PC-9 (cell line): ENCODE results near the gene MICAL3. TPM values are rescaled to one million over a fixed set of nuclear protein-coding genes. Genes with fewer than 3 reads are reported as not detected.
"Not testable (repeated sequence)": the region's sequence is repeated elsewhere in the genome, so short reads cannot be mapped to it uniquely, and the experiment has no call there.

Experiments
- Bru-seq: library from RNA; stranded (reverse); fragments of 400-500 nt; gene quantifications from one replicate; lab custom pipeline; 2021; lab: Mats Ljungman, UMichigan
- BruChase-seq, 2 experiments: library from RNA; stranded (reverse); fragments of 400-500 nt; gene quantifications; one replicate each; lab custom pipeline; 2021; lab: Mats Ljungman, UMichigan
- BruUV-seq: library from RNA; stranded (reverse); fragments of 400-500 nt; replicated peaks from 2 replicates; lab custom pipeline; 2021; lab: Mats Ljungman, UMichigan
- CTCF ChIA-PET: fragments of 300-600 bp; sonication (Branson Sonifier 250); formaldehyde crosslinking; loops from one replicate; lab custom pipeline; 2022; ENCODE audit warnings: antibody characterized with exemption; lab: Charles Lee
- POLR2A ChIA-PET: fragments of 300-600 bp; sonication (Branson Sonifier 250); formaldehyde crosslinking; loops from one replicate; lab custom pipeline; 2022; ENCODE audit warnings: antibody characterized with exemption; ENCODE audit not compliant: unreplicated experiment; lab: Charles Lee
- DNase-seq, 2 experiments: peaks; one replicate each; pipeline versions ENCODE4 v3.0.0 to v3.0.0-alpha.2; 2015 to 2022; ENCODE audit warnings: mixed read lengths in 1 of 2
- H2AFZ ChIP-seq: fragments of 200-600 bp; sonication (generic); 2 replicates; pipeline ENCODE4 v1.8.1; 2017; ENCODE audit warnings: antibody characterized with exemption
- H3F3A ChIP-seq: fragments of 200-600 bp; sonication (generic); 2 replicates; pipeline ENCODE4 v1.8.1; 2017; ENCODE audit warnings: antibody characterized with exemption, mild to moderate bottlenecking, low read depth; ENCODE audit not compliant: insufficient read depth
- H3K27ac ChIP-seq: fragments of 200-600 bp; sonication (generic); 2 replicates; pipeline ENCODE4 v1.6.1; 2016; ENCODE audit warnings: mixed run types
- H3K27me3 ChIP-seq: fragments of 200-600 bp; sonication (generic); 2 replicates; pipeline ENCODE4 v1.6.1; 2016; ENCODE audit warnings: low read depth, mixed run types; ENCODE audit not compliant: insufficient read depth
- H3K36me3 ChIP-seq: fragments of 200-600 bp; sonication (generic); 2 replicates; pipeline ENCODE4 v1.6.1; 2016; ENCODE audit warnings: low read depth, mixed run types
- H3K4me1 ChIP-seq: fragments of 200-600 bp; sonication (generic); replicated peaks from 2 replicates; pipeline ENCODE4 v1.6.1; 2016; ENCODE audit warnings: mixed run types; ENCODE audit not compliant: insufficient read depth
- H3K4me2 ChIP-seq: fragments of 200-600 bp; sonication (generic); 2 replicates; pipeline ENCODE4 v1.6.1; 2017; ENCODE audit warnings: mixed run types
- H3K4me3 ChIP-seq: fragments of 200-600 bp; sonication (generic); 2 replicates; pipeline ENCODE4 v1.6.1; 2016; ENCODE audit warnings: mixed run types
- H3K79me2 ChIP-seq: fragments of 200-600 bp; sonication (generic); 2 replicates; pipeline ENCODE4 v1.6.1; 2017; ENCODE audit warnings: low read depth, mixed run types
- H3K9me2 ChIP-seq: fragments of 200-600 bp; sonication (generic); 2 replicates; pipeline ENCODE4 v1.8.1; 2017; ENCODE audit warnings: mild to moderate bottlenecking; ENCODE audit not compliant: insufficient read depth
- H3K9me3 ChIP-seq: fragments of 200-600 bp; sonication (generic); 2 replicates; pipeline ENCODE4 v1.8.1; 2016; ENCODE audit warnings: low read depth; ENCODE audit not compliant: insufficient read depth
- H4K20me1 ChIP-seq: fragments of 200-600 bp; sonication (generic); 2 replicates; pipeline ENCODE4 v1.8.1; 2017; ENCODE audit not compliant: insufficient read depth
- EZH2 ChIP-seq: fragments of 200-600 bp; sonication (generic); IDR thresholded peaks from 2 replicates; pipeline ENCODE4 v1.8.0; 2017; ENCODE audit warnings: antibody characterized with exemption, low read depth
- intact Hi-C: fragments of 100-400 bp; cut with micrococcal nuclease; formaldehyde crosslinking; loops from one replicate; pipeline ENCODE4 v1.10.0; 2022; ENCODE audit not compliant: unreplicated experiment
- long read RNA-seq: library from polyadenylated mRNA; stranded (forward); transcript quantifications from one replicate; pipeline ENCODE4 v2.0.0, GENCODE V29; 2022
- total RNA-seq: library from RNA; stranded (reverse); gene quantifications from 2 replicates; pipeline ENCODE4 v1.2.3, GENCODE V29; 2021
- TF ChIP-seq, protein P1 (sequence below): fragments of 200-600 bp; sonication (generic); conservative IDR thresholded peaks from 2 replicates; pipeline ENCODE4 v1.6.1; 2017; ENCODE audit warnings: mixed run types, antibody characterized with exemption, mild to moderate bottlenecking, moderate library complexity

The MICAL3 gene, protein sequence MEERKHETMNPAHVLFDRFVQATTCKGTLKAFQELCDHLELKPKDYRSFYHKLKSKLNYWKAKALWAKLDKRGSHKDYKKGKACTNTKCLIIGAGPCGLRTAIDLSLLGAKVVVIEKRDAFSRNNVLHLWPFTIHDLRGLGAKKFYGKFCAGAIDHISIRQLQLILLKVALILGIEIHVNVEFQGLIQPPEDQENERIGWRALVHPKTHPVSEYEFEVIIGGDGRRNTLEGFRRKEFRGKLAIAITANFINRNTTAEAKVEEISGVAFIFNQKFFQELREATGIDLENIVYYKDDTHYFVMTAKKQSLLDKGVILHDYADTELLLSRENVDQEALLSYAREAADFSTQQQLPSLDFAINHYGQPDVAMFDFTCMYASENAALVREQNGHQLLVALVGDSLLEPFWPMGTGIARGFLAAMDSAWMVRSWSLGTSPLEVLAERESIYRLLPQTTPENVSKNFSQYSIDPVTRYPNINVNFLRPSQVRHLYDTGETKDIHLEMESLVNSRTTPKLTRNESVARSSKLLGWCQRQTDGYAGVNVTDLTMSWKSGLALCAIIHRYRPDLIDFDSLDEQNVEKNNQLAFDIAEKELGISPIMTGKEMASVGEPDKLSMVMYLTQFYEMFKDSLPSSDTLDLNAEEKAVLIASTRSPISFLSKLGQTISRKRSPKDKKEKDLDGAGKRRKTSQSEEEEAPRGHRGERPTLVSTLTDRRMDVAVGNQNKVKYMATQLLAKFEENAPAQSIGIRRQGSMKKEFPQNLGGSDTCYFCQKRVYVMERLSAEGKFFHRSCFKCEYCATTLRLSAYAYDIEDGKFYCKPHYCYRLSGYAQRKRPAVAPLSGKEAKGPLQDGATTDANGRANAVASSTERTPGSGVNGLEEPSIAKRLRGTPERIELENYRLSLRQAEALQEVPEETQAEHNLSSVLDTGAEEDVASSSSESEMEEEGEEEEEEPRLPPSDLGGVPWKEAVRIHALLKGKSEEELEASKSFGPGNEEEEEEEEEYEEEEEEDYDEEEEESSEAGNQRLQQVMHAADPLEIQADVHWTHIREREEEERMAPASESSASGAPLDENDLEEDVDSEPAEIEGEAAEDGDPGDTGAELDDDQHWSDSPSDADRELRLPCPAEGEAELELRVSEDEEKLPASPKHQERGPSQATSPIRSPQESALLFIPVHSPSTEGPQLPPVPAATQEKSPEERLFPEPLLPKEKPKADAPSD (N-terminal part only)
- 23.8 and 27.4 TPM in 2 replicates for total RNA-seq
- percentile 61 among the genes with signal in this experiment for Bru-seq, nascent RNA
- percentile 59 among the genes with signal in this experiment for BruChase-seq, experiment 1, labeled RNA remaining after a 2-hour chase
- BruChase-seq, experiment 2, labeled RNA remaining after a 6-hour chase: percentile 58 among the genes with signal in this experiment
- long read RNA-seq, partial matches to known transcripts: 2 of 6 reads
- long read RNA-seq, other reads (novel, unspliced or antisense): 2 of 6 reads

DNA sequence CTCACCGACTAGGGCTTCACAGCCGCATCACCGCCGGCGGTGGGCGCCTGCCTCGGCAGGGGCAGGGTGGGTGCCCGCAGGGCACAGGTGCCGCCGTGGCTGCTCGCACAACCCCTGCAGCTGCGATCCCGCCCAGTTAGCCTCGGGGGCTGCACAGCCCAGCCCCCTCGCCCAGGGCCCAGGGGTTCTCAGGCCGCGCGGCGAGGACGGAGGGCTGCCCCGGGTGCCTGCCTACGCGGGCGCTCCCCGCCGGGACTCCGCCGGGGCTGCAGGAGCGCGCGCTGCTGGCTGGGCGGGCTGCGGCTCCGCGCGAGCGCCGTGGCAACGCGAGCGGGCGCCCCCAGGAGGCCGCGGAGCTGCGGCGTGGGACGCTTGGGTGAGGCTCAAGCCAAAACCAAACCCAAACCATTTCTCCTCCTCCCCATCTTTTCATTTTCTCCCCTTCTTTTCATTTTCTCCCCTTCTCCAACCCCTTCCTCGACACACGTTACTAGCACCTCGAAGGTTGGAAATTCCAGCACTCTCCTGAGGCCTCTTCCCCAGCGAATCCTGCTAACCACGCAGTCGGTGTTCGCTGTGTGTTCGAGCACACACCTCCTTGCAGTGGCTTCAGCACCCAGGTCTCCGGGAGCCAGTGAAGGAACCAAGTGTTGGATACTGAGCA lies at the start of gene MICAL3:
TSS of gene MICAL3 (minus strand) at position 286 of the 664 bp plus-strand sequence. CDS start 117,749 bp downstream, outside the sequence.
- Histone ChIP-seq H3K9me2 (no peaks in the 10 kb centered on the region), H3K4me3 (peak within 1 kb of the TSS; percentile 71), H4K20me1 (no peaks in the 10 kb centered on the region), H3F3A (peaks cover 12% of the 10 kb centered on the region; the same call in 1 of the 2 replicates), H3K36me3 (no peaks in the 10 kb centered on the region), H2AFZ (peak within 1 kb of the TSS; percentile 93), H3K27ac (no peak within 1 kb of the TSS), H3K4me2 (peak within 1 kb of the TSS; percentile 93), H3K79me2 (no peaks in the 10 kb centered on the region), H3K9me3 (no peaks in the 10 kb centered on the region), H3K4me1 (peaks cover 5% of the 10 kb centered on the region; the same call in 1 of the 2 replicates), H3K27me3 (no peaks in the 10 kb centered on the region)
- BruUV-seq: no TSS peak
- intact Hi-C loops: loop anchor here (1.0 kb wide), 1 partner anchor 52 kb away; no protein-coding TSS in a partner anchor
- POLR2A ChIA-PET: no interaction called here
- CTCF ChIA-PET: no interaction called here
- TF ChIP-seq, protein P1, sequence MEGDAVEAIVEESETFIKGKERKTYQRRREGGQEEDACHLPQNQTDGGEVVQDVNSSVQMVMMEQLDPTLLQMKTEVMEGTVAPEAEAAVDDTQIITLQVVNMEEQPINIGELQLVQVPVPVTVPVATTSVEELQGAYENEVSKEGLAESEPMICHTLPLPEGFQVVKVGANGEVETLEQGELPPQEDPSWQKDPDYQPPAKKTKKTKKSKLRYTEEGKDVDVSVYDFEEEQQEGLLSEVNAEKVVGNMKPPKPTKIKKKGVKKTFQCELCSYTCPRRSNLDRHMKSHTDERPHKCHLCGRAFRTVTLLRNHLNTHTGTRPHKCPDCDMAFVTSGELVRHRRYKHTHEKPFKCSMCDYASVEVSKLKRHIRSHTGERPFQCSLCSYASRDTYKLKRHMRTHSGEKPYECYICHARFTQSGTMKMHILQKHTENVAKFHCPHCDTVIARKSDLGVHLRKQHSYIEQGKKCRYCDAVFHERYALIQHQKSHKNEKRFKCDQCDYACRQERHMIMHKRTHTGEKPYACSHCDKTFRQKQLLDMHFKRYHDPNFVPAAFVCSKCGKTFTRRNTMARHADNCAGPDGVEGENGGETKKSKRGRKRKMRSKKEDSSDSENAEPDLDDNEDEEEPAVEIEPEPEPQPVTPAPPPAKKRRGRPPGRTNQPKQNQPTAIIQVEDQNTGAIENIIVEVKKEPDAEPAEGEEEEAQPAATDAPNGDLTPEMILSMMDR: peak; percentile 38; the same call in 1 of the 2 replicates
- no peak for TF ChIP-seq EZH2
- DNase-seq: peak in 1 of 2 experiments; percentile 58

DNA sequence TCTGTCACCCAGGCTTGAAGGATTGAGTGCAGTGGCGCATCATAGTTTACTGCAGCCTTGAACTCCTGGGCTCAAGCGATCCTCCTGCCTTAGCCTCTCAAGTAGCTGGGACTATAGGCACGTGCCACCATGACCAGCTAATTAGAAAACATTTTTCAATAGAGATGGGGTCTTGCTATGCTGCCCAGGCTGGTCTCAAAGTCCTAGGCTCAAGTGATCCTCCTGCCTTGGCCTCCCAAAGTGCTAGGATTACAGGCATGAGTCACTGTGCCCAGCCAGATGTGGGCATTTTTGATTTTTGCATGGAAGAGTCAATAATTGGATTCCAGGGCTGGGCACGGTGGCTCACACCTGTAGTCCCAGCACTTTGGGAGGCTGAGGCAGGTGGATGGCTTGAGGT lies 49.6 kb upstream of the MICAL3 start:
- CTCF ChIA-PET: not testable (repeated sequence)

DNA sequence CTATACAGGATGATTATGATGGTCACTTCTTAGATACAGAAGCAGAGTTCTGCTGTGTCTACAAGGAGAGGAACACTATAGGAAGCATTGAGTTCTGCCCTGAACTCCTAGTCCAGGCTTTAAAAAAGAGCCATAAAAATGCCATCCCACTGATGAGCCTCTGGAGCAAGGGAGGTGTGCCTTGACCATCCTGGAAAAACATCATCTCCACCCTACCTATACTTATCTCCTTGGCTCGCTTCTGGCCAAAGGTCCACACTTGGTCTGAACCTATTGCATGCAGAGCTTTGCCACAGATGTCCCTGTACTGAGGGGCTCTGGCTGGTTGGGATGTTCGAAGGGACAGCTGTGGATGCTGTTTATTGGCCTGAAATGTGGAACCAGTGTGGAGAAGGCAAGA lies 49.1 kb upstream of the MICAL3 start:
- no peaks in the 10 kb centered on the region for H3K9me3 ChIP-seq
- ChIA-PET CTCF (no interaction called here), POLR2A (no interaction called here)
- BruUV-seq: no TSS peak
- peaks cover 9% of the 10 kb centered on the region; the same call in 1 of the 2 replicates for H3K4me1 ChIP-seq
- intact Hi-C loops: no loop called here
- no peak for TF ChIP-seq EZH2
- TF ChIP-seq, protein P1: no peak
- no peaks in the 10 kb centered on the region for H4K20me1 ChIP-seq
- DNase-seq: no peak
- no peak overlapping the region for H3K4me3 ChIP-seq
- H3K4me2 ChIP-seq: no peak overlapping the region
- H3K27ac ChIP-seq: no peak overlapping the region
- peaks cover 16% of the 10 kb centered on the region for H3K79me2 ChIP-seq
- no peak overlapping the region for H2AFZ ChIP-seq
- no peaks in the 10 kb centered on the region for H3K36me3 ChIP-seq
- no peaks in the 10 kb centered on the region for H3K9me2 ChIP-seq
- no peaks in the 10 kb centered on the region for H3F3A ChIP-seq
- H3K27me3 ChIP-seq: no peaks in the 10 kb centered on the region

More for the DNA sequence above, 49.6 kb upstream of the MICAL3 start:
- POLR2A ChIA-PET, intact Hi-C loops, H3K4me3 ChIP-seq, H3K36me3 ChIP-seq, H3K4me2 ChIP-seq, H3K9me3 ChIP-seq, DNase-seq, H2AFZ ChIP-seq, H3K27me3 ChIP-seq, H4K20me1 ChIP-seq, H3F3A ChIP-seq, BruUV-seq, H3K9me2 ChIP-seq, H3K27ac ChIP-seq: not testable (repeated sequence)
- Histone ChIP-seq H3K4me1 (peaks cover 11% of the 10 kb centered on the region), H3K79me2 (peaks cover 21% of the 10 kb centered on the region)
